GM23248 (cell line): ENCODE measurements around the gene CALY.

Source experiments
- EZH2 ChIP-seq: fragments of 200-600 bp; sonication (generic); IDR thresholded peaks from 2 replicates; pipeline ENCODE4 v1.6.1; 2018; ENCODE audit warnings: antibody characterized with exemption, mild to moderate bottlenecking; ENCODE audit not compliant: insufficient read depth, poor library complexity, severe bottlenecking
- EZH2phosphoT487 ChIP-seq: fragments of 200-600 bp; sonication (generic); IDR thresholded peaks from 2 replicates; pipeline ENCODE4 v1.6.1; 2018; ENCODE audit warnings: antibody characterized with exemption, moderate library complexity, mild to moderate bottlenecking, low read depth; ENCODE audit not compliant: insufficient read depth

GRCh38 chr10:133326223-133326551, 10.5 kb downstream of the CALY start:
- TF ChIP-seq EZH2 (peak; percentile 94), EZH2phosphoT487 (peak; percentile 78; the same call in 1 of the 2 replicates)
